HG02623 (cell line): Measurements from ENCODE around the gene SH3PXD2A.
"Not testable (repeated sequence)": the region's sequence is repeated elsewhere in the genome, so short reads cannot be mapped to it uniquely, and the experiment has no call there.

ENCODE experiments used
- ATAC-seq: cut with Tn5 transposase; IDR thresholded peaks from one replicate; pipeline ENCODE4 v1.9.1; 2021; ENCODE audit warnings: moderate library complexity; ENCODE audit not compliant: unreplicated experiment

SH3PXD2A gene

DNA sequence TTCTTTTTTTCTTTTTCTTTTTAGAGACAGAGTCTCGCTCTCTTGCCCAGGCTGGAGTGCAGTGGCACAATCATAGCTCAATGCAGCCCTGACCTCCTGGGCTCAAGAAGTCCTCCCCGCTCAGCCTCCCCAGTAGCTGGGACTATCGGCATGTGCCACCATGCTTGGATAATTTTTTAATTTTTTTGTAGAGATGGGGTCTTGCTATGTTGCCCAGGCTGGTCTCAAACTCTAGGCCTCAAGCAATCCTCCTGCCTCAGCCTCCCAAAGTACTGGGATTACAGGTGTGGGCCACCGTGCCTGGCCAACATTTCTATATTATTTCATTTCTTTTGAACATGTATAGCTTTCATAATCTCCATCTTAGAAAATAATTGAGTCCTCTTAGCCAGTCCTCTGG, 42.1 kb downstream of the SH3PXD2A start:
- ATAC-seq = not testable (repeated sequence)

DNA sequence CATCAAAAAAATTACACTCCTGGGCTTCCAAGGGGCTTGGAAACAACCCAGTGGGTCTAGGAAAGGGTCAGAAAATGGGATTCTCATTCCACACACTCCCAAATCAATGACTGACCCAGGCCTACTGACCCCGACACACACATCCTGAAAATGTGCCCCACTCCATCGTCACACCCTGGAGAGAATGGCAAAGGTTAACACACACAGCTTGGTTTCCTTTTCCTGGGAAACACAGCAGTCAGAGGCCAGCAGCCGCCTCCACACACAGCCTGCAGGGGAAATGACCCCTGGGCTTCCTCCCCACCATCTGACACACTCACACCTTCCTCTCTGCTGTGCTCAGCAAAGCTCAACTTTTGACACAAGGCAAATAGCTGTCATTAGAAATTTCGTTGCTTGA, 42.9 kb downstream of the SH3PXD2A start:
- no peak for ATAC-seq

DNA sequence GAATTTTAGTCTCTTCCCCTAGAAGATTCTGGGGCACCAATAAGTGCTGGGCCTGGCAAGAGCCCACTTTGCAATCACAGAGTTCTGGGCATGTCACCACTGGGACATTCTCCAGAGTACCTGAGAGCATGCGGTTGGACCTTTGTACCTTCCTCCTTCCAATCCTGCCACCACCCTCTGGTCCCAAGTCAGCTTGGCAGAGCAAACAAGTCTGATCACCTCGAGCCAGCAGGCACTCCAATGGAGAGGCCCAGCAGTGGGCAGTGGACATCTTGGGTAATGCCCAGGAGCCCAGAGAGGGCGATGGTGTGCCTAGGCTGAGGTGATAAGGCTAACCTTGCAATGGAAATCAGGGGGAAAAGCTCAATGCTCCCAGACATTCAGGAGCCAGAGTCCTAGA, 43.4 kb downstream of the SH3PXD2A start:
- no peak for ATAC-seq

DNA sequence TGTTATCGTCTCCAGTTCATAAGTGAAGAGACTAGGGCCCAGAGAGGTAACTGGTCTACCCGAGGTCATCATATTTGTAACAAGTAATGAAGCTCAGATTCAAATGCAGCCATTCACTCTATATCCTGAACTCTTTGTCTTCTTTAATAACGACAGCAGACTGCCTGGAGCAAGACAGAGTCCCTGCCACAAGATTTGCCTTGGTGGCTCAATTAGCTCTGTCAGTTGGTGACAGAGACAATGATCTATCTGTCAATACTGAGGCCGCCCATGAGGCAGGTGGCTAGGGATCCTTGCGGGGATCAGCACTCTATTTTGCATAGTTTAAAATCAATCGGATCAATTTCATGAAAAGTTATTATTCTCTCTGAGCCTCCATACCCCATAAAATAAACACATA, 43.9 kb downstream of the SH3PXD2A start:
- ATAC-seq = no peak

DNA sequence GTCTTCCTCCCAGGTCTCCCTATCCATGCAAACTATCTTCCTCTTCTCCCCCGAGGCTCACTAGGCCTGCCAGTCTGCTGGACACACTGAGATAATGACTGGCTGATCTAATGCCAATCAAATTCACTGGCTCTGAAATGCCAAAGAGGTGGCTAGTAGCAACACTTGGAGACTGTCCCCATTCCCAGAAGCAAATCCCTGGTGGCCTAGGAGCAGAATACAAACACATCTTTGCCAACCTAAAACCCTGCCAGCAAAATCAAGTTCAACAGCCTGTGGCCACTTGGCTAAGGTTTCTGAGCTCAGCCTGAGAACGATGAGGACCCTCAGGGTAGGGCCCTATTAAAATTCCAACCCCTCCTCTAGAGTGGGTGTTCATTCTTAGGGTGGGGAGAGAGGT, 46.6 kb downstream of the SH3PXD2A start:
- ATAC-seq = no peak

- no peak for ATAC-seq
Measured at GRCh38 chr10:103807996-103808395, 47.4 kb downstream of the SH3PXD2A start.

DNA sequence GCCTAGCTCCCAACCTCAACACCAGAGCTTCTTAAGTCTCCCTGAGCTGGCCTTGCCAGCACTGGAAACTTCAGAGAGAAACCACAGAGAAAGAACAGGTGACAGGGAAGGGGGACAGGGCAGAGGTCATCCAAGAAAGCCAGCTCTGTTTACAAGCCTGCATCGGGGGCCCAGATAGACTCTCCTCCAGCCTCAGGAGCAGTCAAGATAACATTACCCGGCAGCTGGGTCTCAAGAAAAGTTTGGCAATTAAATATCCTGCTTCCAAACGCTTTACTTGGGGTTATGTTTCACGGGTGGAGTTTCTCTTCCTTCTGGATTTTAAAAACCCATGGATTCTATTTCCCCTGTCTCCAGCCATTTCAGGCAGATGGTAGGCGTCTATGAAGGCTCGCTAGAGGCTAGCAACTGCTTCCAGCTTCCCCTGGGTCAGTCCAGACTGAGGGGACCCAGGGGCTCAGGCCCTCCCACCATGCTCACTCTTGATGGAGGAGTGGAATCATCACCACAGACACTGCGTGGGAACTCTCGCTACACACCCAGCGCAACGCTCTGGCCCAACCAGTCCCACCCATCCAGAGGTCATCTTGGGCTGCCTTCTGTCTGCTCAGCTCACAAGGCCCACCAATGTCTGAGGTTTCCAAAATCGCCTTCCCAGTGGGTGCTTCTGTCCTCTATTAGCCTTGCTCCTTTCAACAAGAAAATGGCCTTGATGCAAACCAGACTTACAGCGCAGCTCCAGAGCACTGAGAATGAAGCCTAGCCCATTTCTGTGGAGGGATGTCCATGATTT, 48.8 kb downstream of the SH3PXD2A start:
- ATAC-seq = no peak

GRCh38 chr10:103805781-103806180, 49.6 kb downstream of the SH3PXD2A start:
- no peak for ATAC-seq

DNA sequence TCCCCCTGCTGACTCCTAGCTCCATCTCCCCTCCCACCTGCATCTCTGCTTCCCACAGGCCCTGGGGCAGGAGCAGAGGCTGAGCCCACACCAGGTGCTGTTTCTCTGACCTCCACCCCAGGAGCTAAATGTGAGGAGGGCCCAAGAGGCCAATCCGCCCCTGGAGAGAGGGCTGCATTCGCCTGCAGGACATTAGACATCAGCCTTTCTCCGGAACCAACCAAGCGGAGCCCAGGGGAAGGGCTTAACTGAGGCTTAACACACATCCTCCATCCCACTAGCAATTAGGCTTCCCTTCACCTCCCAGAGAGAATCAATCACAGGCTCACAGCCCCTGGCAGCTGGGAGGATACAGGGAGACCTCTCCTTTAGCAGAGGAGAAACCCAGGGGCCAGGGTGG, 50.5 kb downstream of the SH3PXD2A start:
- ATAC-seq = no peak

DNA sequence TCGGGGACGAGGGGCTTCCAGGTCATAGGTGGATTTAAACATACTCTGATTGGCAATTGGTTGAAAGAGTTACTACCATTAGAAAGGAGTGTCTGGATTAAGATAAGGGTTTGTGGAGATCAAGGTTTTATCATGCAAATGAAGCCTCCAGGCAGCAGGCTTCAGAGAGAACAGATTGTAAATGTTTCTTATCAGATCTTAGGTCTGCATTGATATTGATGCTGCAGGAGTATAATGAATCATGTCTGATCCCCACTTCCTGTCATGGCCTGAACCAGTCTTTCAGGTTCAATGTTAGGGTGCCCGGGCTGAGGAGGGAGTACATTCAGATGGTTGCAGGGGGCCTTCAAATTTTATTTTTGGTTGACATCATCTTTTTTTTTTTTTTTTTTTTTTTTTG, 51.4 kb downstream of the SH3PXD2A start:
- ATAC-seq = no peak

- no peak for ATAC-seq
Measured at GRCh38 chr10:103802637-103803353, 52.6 kb downstream of the SH3PXD2A start.

- ATAC-seq = no peak
Measured at GRCh38 chr10:103802081-103802480, 53.3 kb downstream of the SH3PXD2A start.

DNA sequence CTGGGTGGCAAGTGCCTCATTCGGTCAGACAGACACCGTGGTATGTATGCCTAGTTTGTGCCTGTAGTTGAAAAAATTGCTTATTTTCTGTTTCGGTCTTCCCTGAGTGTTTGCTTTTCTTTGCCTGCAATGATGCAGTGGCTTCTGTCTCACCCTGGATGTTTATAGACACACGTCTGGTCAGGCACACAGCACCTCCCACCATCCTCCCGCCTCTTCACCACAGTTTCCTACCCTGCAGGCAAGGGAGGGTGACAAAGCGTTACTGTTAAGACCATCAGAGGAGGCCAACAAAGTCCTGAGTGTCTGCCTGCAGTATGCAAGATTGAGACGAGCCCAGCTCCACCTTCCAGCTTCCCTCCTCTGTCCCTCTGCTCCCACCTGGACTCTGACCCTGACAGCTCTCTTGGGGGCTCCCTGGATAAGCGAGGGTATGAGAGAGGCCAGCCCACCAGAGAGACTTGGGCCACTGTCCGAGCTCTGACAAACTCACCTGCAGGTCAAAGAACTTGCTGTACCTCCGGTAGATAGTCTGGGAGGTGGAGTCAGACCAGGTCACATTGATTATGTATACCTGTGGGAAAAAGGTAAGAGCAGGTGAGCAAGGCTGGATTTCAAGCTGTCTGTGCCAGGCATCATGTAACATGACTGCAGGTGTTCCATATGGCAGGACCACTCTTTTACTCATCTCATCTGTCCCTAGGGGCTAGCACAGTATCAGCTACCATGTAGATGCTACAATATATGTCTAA, 54.4 kb downstream of the SH3PXD2A start:
- ATAC-seq = peak; percentile 82

DNA sequence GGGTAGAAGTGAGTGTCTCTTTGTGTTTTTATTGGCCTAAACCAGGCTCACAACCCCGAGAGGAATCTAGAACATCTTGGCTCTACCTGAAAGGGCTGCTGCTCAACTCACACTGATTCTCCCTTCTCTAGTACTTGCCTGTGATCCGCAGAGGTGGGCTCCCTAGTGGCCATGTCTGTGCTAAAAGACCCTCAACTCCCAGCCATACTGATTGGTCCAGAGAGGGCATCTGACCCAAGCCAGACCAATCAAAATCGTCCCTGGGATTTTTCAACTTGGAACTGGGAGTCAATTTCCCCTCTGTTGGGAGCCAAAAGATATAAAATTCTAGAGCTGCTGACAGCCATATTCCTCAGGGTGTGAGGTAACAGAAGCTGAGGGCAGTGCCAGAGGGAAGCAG, 55.3 kb downstream of the SH3PXD2A start:
- no peak for ATAC-seq

- no peak for ATAC-seq
Measured at GRCh38 chr10:103799341-103799740, 56.0 kb downstream of the SH3PXD2A start.

GRCh38 chr10:103798511-103798910, 56.9 kb downstream of the SH3PXD2A start:
- ATAC-seq = no peak

- no peak for ATAC-seq
Measured at GRCh38 chr10:103797857-103798256, 57.5 kb downstream of the SH3PXD2A start.

GRCh38 chr10:103795634-103796270, 59.6 kb downstream of the SH3PXD2A start:
- no peak for ATAC-seq

GRCh38 chr10:103794996-103795395, 60.4 kb downstream of the SH3PXD2A start:
- no peak for ATAC-seq

GRCh38 chr10:103793920-103794883, 61.2 kb downstream of the SH3PXD2A start:
- ATAC-seq = no peak
